Cardiac muscle cell (in vitro differentiated cells and primary cell): Measurements from ENCODE around the gene OGG1. TPM values are rescaled to one million over a fixed set of nuclear protein-coding genes. Genes with fewer than 3 reads are reported as not detected.

Experiments
- DNase-seq, 2 donors: peaks; one replicate each; pipeline versions ENCODE4 v3.0.0 to v3.0.0-alpha.2; 2010 to 2017; ENCODE audit warnings: low read depth in 1 of 2, low spot score in 1 of 2
- H3K27ac ChIP-seq: fragments of 200-600 bp; sonication (generic); 2 replicates; pipeline ENCODE4 v1.5.1; 2016
- H3K27me3 ChIP-seq: fragments of 200-600 bp; sonication (generic); 2 replicates; pipeline ENCODE4 v1.6.0; 2016; ENCODE audit warnings: control low read depth
- H3K36me3 ChIP-seq: fragments of 200-600 bp; sonication (generic); 2 replicates; pipeline ENCODE4 v1.5.1; 2016; ENCODE audit warnings: control low read depth
- H3K4me1 ChIP-seq: fragments of 200-600 bp; sonication (generic); 2 replicates; pipeline ENCODE4 v1.8.1; 2017; ENCODE audit warnings: low read depth, mild to moderate bottlenecking, mixed run types
- H3K4me3 ChIP-seq: fragments of 200-600 bp; sonication (generic); 2 replicates; pipeline ENCODE4 v1.5.1; 2016; ENCODE audit warnings: mild to moderate bottlenecking
- H3K9me3 ChIP-seq: fragments of 200-600 bp; sonication (generic); 2 replicates; pipeline ENCODE4 v1.5.1; 2017; ENCODE audit warnings: low read depth, mild to moderate bottlenecking, control low read depth
- polyA plus RNA-seq: library from polyadenylated mRNA; unstranded; fragments of >200 nt; fragmentation: Nextera tagmentation; extraction: Ambion mirVana; gene quantifications from 2 replicates; pipeline ENCODE4 v1.2.1, GENCODE V29; 2016
- total RNA-seq: library from RNA; depleted of rRNA; stranded (reverse); fragments of >200 nt; gene quantifications from 2 replicates; pipeline ENCODE4 v1.2.3, GENCODE V29; 2016
- TF ChIP-seq, protein P1 (sequence below): IDR thresholded peaks from 2 replicates; pipeline ENCODE4 v1.5.1; 2012; ENCODE audit warnings: low read depth, mild to moderate bottlenecking, low read length

The OGG1 gene
- total and polyA plus RNA-seq, 2 experiments from 2014 or later = 32.1 to 45.9 TPM

DNA sequence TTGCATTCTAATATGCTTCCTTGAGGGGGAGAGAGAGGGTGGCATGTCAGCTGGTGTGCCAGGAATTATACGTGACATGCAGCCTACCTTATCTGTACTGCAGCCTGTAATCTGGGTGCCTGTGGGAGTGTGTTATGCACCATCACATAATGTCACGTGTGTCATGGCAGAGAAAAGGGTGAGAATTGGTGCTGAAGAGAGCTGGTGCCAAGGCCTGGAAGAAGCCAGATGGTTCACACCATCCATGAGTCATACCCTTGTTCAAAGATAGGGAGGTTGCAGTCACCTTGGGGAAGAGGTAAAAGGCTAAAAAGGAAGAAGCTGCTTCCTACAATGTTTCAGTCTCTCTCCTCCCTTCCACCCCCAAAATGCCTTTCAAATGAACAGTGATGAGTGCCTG is 12.9 kb upstream of the OGG1 start:
- Histone ChIP-seq H3K27ac (no peak overlapping the region), H3K27me3 (no peaks in the 10 kb centered on the region), H3K9me3 (no peaks in the 10 kb centered on the region), H3K36me3 (peaks cover 44% of the 10 kb centered on the region), H3K4me1 (peaks cover 11% of the 10 kb centered on the region), H3K4me3 (no peak overlapping the region)
- no peak for DNase-seq
- TF ChIP-seq, protein P1, sequence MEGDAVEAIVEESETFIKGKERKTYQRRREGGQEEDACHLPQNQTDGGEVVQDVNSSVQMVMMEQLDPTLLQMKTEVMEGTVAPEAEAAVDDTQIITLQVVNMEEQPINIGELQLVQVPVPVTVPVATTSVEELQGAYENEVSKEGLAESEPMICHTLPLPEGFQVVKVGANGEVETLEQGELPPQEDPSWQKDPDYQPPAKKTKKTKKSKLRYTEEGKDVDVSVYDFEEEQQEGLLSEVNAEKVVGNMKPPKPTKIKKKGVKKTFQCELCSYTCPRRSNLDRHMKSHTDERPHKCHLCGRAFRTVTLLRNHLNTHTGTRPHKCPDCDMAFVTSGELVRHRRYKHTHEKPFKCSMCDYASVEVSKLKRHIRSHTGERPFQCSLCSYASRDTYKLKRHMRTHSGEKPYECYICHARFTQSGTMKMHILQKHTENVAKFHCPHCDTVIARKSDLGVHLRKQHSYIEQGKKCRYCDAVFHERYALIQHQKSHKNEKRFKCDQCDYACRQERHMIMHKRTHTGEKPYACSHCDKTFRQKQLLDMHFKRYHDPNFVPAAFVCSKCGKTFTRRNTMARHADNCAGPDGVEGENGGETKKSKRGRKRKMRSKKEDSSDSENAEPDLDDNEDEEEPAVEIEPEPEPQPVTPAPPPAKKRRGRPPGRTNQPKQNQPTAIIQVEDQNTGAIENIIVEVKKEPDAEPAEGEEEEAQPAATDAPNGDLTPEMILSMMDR = no peak

DNA sequence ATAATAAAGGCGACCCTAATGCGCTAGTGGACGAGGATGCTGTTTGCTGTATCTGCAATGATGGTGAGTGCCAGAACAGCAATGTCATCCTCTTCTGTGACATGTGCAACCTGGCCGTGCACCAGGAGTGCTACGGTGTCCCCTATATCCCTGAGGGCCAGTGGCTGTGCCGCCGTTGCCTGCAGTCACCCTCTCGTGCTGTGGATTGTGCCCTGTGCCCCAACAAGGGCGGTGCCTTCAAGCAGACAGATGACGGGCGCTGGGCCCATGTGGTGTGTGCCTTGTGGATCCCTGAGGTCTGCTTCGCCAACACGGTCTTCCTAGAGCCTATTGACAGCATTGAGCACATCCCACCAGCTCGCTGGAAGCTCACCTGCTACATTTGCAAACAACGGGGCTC is 10.6 kb upstream of the OGG1 start:
- H3K4me1 ChIP-seq = no peaks in the 10 kb centered on the region
- H3K36me3 ChIP-seq = peaks cover 66% of the 10 kb centered on the region
- H3K27me3 ChIP-seq = no peaks in the 10 kb centered on the region
- TF ChIP-seq, protein P1 = no peak
- DNase-seq = no peak
- no peaks in the 10 kb centered on the region for H3K9me3 ChIP-seq
- no peak overlapping the region for H3K4me3 ChIP-seq
- no peak overlapping the region for H3K27ac ChIP-seq

DNA sequence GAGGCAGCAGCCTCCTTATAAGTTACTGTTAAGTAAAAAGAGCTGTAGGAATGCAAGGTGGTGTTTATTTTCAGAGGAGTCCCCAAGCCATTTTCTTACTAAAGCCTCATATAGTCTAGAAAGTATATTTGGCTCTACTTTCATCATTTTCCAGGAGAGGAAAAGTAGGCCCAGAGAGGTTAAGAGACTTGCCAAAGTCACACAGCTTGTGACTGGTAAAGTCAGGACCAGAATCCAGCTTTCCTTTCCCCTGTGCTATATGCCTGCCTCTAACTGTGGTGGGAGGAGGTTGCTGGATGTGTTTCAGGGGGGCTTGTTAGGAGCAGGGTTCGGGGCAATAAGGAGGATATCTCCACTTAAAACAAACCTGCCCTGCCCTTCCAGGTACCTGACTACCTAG is 7.2 kb upstream of the OGG1 start:
- H3K9me3 ChIP-seq = no peaks in the 10 kb centered on the region
- H3K4me3 ChIP-seq = no peak overlapping the region
- no peaks in the 10 kb centered on the region for H3K27me3 ChIP-seq
- H3K36me3 ChIP-seq = peaks cover 75% of the 10 kb centered on the region
- TF ChIP-seq, protein P1 = no peak
- no peak overlapping the region for H3K27ac ChIP-seq
- no peaks in the 10 kb centered on the region for H3K4me1 ChIP-seq
- no peak for DNase-seq

DNA sequence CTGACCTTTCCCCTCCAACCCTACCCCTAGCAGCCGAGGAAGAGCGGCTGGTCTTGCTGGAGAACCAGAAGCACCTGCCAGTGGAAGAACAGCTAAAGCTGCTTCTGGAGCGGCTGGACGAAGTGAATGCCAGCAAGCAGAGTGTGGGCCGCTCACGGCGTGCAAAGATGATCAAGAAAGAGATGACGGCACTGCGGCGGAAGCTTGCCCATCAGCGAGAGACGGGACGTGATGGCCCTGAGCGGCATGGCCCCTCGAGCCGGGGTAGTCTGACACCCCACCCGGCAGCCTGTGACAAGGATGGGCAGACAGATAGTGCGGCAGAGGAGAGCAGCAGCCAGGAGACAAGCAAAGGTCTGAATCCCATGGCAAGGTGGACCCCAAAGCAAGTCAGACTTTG is 6.2 kb upstream of the OGG1 start:
- Histone ChIP-seq H3K4me3 (no peak overlapping the region), H3K27ac (no peak overlapping the region), H3K9me3 (no peaks in the 10 kb centered on the region), H3K36me3 (peaks cover 73% of the 10 kb centered on the region), H3K4me1 (no peaks in the 10 kb centered on the region), H3K27me3 (no peaks in the 10 kb centered on the region)
- TF ChIP-seq, protein P1 = no peak
- DNase-seq = no peak

DNA sequence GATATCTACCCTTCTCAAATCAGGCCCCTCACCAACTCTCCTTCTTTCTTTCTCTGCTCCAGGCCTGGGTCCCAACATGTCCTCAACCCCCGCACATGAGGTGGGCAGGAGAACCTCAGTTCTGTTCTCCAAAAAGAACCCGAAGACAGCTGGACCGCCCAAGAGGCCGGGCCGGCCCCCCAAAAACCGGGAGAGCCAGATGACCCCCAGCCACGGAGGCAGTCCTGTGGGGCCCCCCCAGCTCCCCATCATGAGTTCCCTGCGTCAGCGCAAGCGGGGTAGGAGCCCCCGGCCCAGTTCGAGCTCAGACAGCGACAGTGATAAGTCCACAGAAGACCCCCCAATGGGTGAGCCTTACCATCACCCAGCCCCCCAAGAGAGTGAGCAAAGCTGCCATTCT is 5.6 kb upstream of the OGG1 start:
- Histone ChIP-seq H3K27ac (no peak overlapping the region), H3K9me3 (no peaks in the 10 kb centered on the region), H3K36me3 (peaks cover 71% of the 10 kb centered on the region), H3K27me3 (no peaks in the 10 kb centered on the region), H3K4me3 (no peak overlapping the region), H3K4me1 (no peaks in the 10 kb centered on the region)
- no peak for DNase-seq
- TF ChIP-seq, protein P1 = no peak

DNA sequence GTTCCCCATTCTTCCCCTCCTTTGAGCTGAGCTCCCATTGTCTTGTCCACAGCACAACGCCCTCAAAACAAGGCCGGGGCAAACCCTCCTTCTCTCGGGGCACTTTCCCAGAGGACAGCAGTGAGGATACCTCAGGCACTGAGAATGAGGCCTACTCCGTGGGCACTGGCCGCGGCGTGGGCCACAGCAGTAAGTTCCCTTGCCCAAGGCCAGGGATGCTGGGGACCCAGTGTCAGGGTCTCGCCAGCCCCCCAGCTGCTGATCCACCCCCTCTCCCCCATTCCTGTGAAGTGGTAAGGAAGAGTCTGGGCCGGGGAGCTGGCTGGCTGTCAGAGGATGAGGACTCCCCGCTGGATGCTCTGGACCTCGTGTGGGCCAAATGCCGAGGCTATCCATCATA is 4.2 kb upstream of the OGG1 start:
- Histone ChIP-seq H3K36me3 (peaks cover 58% of the 10 kb centered on the region), H3K27me3 (no peaks in the 10 kb centered on the region), H3K4me3 (no peak overlapping the region), H3K9me3 (no peaks in the 10 kb centered on the region), H3K4me1 (peaks cover 1% of the 10 kb centered on the region), H3K27ac (no peak overlapping the region)
- no peak for DNase-seq
- TF ChIP-seq, protein P1 = no peak
